GM19455 (cell line): ENCODE data around the gene CD247.

Source experiments
- ATAC-seq: cut with Tn5 transposase; IDR thresholded peaks from one replicate; pipeline ENCODE4 v1.9.1; 2021; ENCODE audit not compliant: unreplicated experiment

The CD247 gene

GRCh38 chr1:167542109-167543032, 24.0 kb upstream of the CD247 start:
- ATAC-seq: no peak

GRCh38 chr1:167541610-167542009, 23.3 kb upstream of the CD247 start:
- no peak for ATAC-seq

GRCh38 chr1:167541003-167541402, 22.7 kb upstream of the CD247 start:
- no peak for ATAC-seq

GRCh38 chr1:167538657-167539056, 20.3 kb upstream of the CD247 start:
- no peak for ATAC-seq

- ATAC-seq: no peak
Measured at GRCh38 chr1:167533851-167534300, 15.5 kb upstream of the CD247 start.

GRCh38 chr1:167532964-167533824, 14.9 kb upstream of the CD247 start:
- no peak for ATAC-seq

GRCh38 chr1:167532375-167532774, 14.0 kb upstream of the CD247 start:
- no peak for ATAC-seq

- ATAC-seq: no peak
Measured at GRCh38 chr1:167529829-167530474, 11.6 kb upstream of the CD247 start.

GRCh38 chr1:167528057-167528728, 9.9 kb upstream of the CD247 start:
- ATAC-seq: no peak

- no peak for ATAC-seq
Measured at GRCh38 chr1:167526667-167527383, 8.5 kb upstream of the CD247 start.

GRCh38 chr1:167524651-167525050, 6.3 kb upstream of the CD247 start:
- no peak for ATAC-seq

GRCh38 chr1:167522246-167522645, 3.9 kb upstream of the CD247 start:
- no peak for ATAC-seq

GRCh38 chr1:167520711-167521206, 2.4 kb upstream of the CD247 start:
- no peak for ATAC-seq

- no peak for ATAC-seq
Measured at GRCh38 chr1:167517535-167518330, 596 bp downstream of the CD247 start.

- ATAC-seq: no peak
Measured at GRCh38 chr1:167516404-167517388, 1.6 kb downstream of the CD247 start.

GRCh38 chr1:167515893-167516321, 2.4 kb downstream of the CD247 start:
- ATAC-seq: no peak

GRCh38 chr1:167515461-167515860, 2.9 kb downstream of the CD247 start:
- no peak for ATAC-seq

GRCh38 chr1:167514288-167514687, 4.0 kb downstream of the CD247 start:
- no peak for ATAC-seq
